Cardiac muscle cell (in vitro differentiated cells and primary cell): ENCODE measurements around the gene PARVA. TPM values are rescaled to one million over a fixed set of nuclear protein-coding genes. Genes with fewer than 3 reads are reported as not detected.

ENCODE experiments used
- DNase-seq, 2 donors: peaks; one replicate each; pipeline versions ENCODE4 v3.0.0 to v3.0.0-alpha.2; 2010 to 2017; ENCODE audit warnings: low read depth in 1 of 2, low spot score in 1 of 2
- H3K27ac ChIP-seq: fragments of 200-600 bp; sonication (generic); 2 replicates; pipeline ENCODE4 v1.5.1; 2016
- H3K27me3 ChIP-seq: fragments of 200-600 bp; sonication (generic); 2 replicates; pipeline ENCODE4 v1.6.0; 2016; ENCODE audit warnings: control low read depth
- H3K36me3 ChIP-seq: fragments of 200-600 bp; sonication (generic); 2 replicates; pipeline ENCODE4 v1.5.1; 2016; ENCODE audit warnings: control low read depth
- H3K4me1 ChIP-seq: fragments of 200-600 bp; sonication (generic); 2 replicates; pipeline ENCODE4 v1.8.1; 2017; ENCODE audit warnings: low read depth, mild to moderate bottlenecking, mixed run types
- H3K4me3 ChIP-seq: fragments of 200-600 bp; sonication (generic); 2 replicates; pipeline ENCODE4 v1.5.1; 2016; ENCODE audit warnings: mild to moderate bottlenecking
- H3K9me3 ChIP-seq: fragments of 200-600 bp; sonication (generic); 2 replicates; pipeline ENCODE4 v1.5.1; 2017; ENCODE audit warnings: low read depth, mild to moderate bottlenecking, control low read depth
- polyA plus RNA-seq: library from polyadenylated mRNA; unstranded; fragments of >200 nt; fragmentation: Nextera tagmentation; extraction: Ambion mirVana; gene quantifications from 2 replicates; pipeline ENCODE4 v1.2.1, GENCODE V29; 2016
- total RNA-seq: library from RNA; depleted of rRNA; stranded (reverse); fragments of >200 nt; gene quantifications from 2 replicates; pipeline ENCODE4 v1.2.3, GENCODE V29; 2016
- TF ChIP-seq, protein P1 (sequence below): IDR thresholded peaks from 2 replicates; pipeline ENCODE4 v1.5.1; 2012; ENCODE audit warnings: low read depth, mild to moderate bottlenecking, low read length

PARVA gene
- total and polyA plus RNA-seq, 2 experiments from 2014 or later = 13.0 to 24.2 TPM

GRCh38 chr11:12556155-12556554, 178.8 kb downstream of the PARVA start:
- peaks cover 14% of the 10 kb centered on the region for H3K4me1 ChIP-seq
- DNase-seq = peak in 1 of 2 donors; percentile 76
- peak overlapping the region; percentile 89 for H3K27ac ChIP-seq
- no peaks in the 10 kb centered on the region for H3K27me3 ChIP-seq
- H3K9me3 ChIP-seq = no peaks in the 10 kb centered on the region
- H3K4me3 ChIP-seq = no peak overlapping the region
- TF ChIP-seq, protein P1, sequence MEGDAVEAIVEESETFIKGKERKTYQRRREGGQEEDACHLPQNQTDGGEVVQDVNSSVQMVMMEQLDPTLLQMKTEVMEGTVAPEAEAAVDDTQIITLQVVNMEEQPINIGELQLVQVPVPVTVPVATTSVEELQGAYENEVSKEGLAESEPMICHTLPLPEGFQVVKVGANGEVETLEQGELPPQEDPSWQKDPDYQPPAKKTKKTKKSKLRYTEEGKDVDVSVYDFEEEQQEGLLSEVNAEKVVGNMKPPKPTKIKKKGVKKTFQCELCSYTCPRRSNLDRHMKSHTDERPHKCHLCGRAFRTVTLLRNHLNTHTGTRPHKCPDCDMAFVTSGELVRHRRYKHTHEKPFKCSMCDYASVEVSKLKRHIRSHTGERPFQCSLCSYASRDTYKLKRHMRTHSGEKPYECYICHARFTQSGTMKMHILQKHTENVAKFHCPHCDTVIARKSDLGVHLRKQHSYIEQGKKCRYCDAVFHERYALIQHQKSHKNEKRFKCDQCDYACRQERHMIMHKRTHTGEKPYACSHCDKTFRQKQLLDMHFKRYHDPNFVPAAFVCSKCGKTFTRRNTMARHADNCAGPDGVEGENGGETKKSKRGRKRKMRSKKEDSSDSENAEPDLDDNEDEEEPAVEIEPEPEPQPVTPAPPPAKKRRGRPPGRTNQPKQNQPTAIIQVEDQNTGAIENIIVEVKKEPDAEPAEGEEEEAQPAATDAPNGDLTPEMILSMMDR = no peak
- H3K36me3 ChIP-seq = no peaks in the 10 kb centered on the region

- peaks cover 14% of the 10 kb centered on the region for H3K4me1 ChIP-seq
- H3K4me3 ChIP-seq = no peak overlapping the region
- H3K9me3 ChIP-seq = no peaks in the 10 kb centered on the region
- peak; percentile 86 to 98 for DNase-seq
- H3K27me3 ChIP-seq = no peaks in the 10 kb centered on the region
- no peaks in the 10 kb centered on the region for H3K36me3 ChIP-seq
- TF ChIP-seq, protein P1 = no peak
- peak overlapping the region; percentile 89 for H3K27ac ChIP-seq
Observed at GRCh38 chr11:12556788-12557384, 179.5 kb downstream of the PARVA start.

DNA sequence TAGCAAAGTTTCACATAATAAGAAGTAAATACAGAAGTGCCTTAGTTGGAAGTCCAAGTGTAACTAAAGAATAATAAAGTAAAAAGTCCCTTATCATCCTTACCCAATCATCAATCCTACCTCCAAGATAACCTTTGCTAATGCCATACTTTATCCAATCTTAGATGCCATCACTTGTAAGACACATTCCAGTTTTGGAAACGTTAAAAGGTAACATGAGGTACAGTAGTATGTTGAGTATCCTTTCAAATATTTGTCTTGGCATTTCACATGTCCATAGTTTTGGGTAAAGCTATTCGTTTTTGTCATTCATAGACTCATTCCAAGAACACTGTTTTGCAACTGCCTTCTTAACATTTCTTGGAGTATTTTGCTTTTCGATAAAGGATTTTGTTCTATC, 181.6 kb downstream of the PARVA start:
- H3K27me3 ChIP-seq = no peaks in the 10 kb centered on the region
- no peak overlapping the region for H3K27ac ChIP-seq
- no peaks in the 10 kb centered on the region for H3K36me3 ChIP-seq
- no peak for DNase-seq
- no peak overlapping the region for H3K4me3 ChIP-seq
- no peaks in the 10 kb centered on the region for H3K9me3 ChIP-seq
- TF ChIP-seq, protein P1 = no peak
- peaks cover 14% of the 10 kb centered on the region for H3K4me1 ChIP-seq

DNA sequence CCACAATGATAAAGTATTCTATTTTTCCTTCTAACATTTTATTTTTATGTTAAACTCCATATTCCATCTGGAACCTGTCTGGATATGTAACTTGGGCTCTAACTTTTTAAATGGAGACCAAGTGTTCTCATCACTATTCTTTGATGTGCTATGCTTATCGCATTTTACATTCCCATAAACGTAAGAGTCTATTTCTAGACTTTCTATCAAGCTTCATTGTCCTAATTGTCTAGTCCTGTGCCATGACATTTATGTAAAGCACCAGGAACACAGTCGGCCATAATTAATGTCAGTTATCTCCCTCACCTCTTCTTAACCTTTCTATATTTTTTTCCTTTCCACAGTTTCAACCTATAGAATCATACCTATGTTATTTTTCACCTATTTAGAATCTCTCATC, 183.0 kb downstream of the PARVA start:
- TF ChIP-seq, protein P1 = no peak
- H3K27me3 ChIP-seq = no peaks in the 10 kb centered on the region

GRCh38 chr11:12560861-12561260, 183.5 kb downstream of the PARVA start:
- no peaks in the 10 kb centered on the region for H3K9me3 ChIP-seq
- TF ChIP-seq, protein P1 = no peak
- no peaks in the 10 kb centered on the region for H3K36me3 ChIP-seq
- H3K27me3 ChIP-seq = no peaks in the 10 kb centered on the region
- no peak overlapping the region for H3K4me3 ChIP-seq
- no peak for DNase-seq
- H3K27ac ChIP-seq = no peak overlapping the region
- H3K4me1 ChIP-seq = peaks cover 14% of the 10 kb centered on the region

More for the DNA sequence above, 183.0 kb downstream of the PARVA start:
- Histone ChIP-seq H3K9me3 (no peaks in the 10 kb centered on the region), H3K4me1 (peaks cover 14% of the 10 kb centered on the region), H3K4me3 (no peak overlapping the region), H3K36me3 (no peaks in the 10 kb centered on the region), H3K27ac (no peak overlapping the region)
- no peak for DNase-seq

DNA sequence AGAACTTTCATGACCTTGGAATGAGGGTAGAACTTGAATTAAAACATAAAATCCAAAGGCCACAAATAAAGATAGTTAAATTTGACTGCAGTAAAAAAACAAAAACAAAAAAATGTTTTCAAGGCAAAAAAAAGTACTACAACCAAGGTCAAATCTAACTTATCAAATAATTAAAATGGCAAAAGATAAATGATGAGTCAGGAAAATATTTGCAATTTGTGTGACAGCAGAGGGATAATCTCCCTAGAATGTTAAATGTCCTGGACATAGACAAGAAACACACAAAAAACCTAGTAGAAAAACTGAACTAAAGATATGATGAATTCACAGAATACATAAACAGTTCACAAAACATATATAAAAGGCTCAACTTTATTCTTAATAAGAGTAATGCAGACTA, 186.6 kb downstream of the PARVA start:
- Histone ChIP-seq H3K27me3 (no peaks in the 10 kb centered on the region), H3K4me3 (no peak overlapping the region), H3K36me3 (no peaks in the 10 kb centered on the region), H3K27ac (no peak overlapping the region), H3K9me3 (no peaks in the 10 kb centered on the region), H3K4me1 (no peaks in the 10 kb centered on the region)
- TF ChIP-seq, protein P1 = no peak
- DNase-seq = no peak
